ENCODE measurements around the gene KDM7A.

- no peak for TF ChIP-seq PRDM10 (IDR thresholded peaks at IDR 0.05; ENCODE audit: partially characterized antibody)
- TF ChIP-seq ATF2 (CRISPR knock-in tag; IDR thresholded peaks at IDR 0.05) = no peak
- TF ChIP-seq ZBTB33 (CRISPR knock-in tag; IDR thresholded peaks at IDR 0.05) = no peak
- TF ChIP-seq, protein P1, sequence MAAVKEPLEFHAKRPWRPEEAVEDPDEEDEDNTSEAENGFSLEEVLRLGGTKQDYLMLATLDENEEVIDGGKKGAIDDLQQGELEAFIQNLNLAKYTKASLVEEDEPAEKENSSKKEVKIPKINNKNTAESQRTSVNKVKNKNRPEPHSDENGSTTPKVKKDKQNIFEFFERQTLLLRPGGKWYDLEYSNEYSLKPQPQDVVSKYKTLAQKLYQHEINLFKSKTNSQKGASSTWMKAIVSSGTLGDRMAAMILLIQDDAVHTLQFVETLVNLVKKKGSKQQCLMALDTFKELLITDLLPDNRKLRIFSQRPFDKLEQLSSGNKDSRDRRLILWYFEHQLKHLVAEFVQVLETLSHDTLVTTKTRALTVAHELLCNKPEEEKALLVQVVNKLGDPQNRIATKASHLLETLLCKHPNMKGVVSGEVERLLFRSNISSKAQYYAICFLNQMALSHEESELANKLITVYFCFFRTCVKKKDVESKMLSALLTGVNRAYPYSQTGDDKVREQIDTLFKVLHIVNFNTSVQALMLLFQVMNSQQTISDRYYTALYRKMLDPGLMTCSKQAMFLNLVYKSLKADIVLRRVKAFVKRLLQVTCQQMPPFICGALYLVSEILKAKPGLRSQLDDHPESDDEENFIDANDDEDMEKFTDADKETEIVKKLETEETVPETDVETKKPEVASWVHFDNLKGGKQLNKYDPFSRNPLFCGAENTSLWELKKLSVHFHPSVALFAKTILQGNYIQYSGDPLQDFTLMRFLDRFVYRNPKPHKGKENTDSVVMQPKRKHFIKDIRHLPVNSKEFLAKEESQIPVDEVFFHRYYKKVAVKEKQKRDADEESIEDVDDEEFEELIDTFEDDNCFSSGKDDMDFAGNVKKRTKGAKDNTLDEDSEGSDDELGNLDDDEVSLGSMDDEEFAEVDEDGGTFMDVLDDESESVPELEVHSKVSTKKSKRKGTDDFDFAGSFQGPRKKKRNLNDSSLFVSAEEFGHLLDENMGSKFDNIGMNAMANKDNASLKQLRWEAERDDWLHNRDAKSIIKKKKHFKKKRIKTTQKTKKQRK (IDR thresholded peaks at IDR 0.05; ENCODE audit: borderline replicate concordance, low read depth, low read length) = no peak
- no peak for TF ChIP-seq ATF6 (CRISPR knock-in tag; IDR thresholded peaks at IDR 0.05)
Measured at GRCh38 chr7:140059273-140060242, 117.2 kb downstream of the KDM7A start.

All from K562 (cell line).